HL-60 (cell line): Measurements from ENCODE around the gene MMP1.

Experiments used
- TF ChIP-seq, protein P1 (sequence below): IDR thresholded peaks from one replicate; pipeline ENCODE4 v1.5.1; 2011; ENCODE audit warnings: low read length, control low read depth, inconsistent platforms; ENCODE audit not compliant: insufficient read depth
- TF ChIP-seq, protein P2 (sequence below): IDR thresholded peaks from 2 replicates; pipeline ENCODE4 v1.6.1; 2012; ENCODE audit warnings: low read depth; ENCODE audit not compliant: insufficient replicate concordance

DNA sequence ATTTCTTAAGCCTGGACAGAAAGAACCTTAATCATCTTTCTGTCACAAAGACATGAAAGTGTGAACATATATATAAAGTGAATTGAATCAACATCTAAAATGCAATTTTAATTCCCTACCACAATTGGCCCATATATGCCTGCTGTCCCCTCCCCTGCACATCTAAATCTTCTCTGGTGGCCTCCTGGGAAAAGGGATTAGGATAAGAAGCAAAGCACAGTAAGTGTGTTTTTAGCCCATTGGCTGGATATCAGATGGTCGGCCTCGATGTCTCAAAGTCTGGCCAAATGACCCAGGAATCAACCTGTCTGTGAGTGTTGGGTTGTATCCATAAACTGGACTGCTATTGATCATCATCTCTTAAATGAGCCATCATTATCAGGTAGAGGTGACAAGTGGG is 39.7 kb upstream of the MMP1 start:
- TF ChIP-seq, protein P1, sequence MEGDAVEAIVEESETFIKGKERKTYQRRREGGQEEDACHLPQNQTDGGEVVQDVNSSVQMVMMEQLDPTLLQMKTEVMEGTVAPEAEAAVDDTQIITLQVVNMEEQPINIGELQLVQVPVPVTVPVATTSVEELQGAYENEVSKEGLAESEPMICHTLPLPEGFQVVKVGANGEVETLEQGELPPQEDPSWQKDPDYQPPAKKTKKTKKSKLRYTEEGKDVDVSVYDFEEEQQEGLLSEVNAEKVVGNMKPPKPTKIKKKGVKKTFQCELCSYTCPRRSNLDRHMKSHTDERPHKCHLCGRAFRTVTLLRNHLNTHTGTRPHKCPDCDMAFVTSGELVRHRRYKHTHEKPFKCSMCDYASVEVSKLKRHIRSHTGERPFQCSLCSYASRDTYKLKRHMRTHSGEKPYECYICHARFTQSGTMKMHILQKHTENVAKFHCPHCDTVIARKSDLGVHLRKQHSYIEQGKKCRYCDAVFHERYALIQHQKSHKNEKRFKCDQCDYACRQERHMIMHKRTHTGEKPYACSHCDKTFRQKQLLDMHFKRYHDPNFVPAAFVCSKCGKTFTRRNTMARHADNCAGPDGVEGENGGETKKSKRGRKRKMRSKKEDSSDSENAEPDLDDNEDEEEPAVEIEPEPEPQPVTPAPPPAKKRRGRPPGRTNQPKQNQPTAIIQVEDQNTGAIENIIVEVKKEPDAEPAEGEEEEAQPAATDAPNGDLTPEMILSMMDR = no peak
- TF ChIP-seq, protein P2, sequence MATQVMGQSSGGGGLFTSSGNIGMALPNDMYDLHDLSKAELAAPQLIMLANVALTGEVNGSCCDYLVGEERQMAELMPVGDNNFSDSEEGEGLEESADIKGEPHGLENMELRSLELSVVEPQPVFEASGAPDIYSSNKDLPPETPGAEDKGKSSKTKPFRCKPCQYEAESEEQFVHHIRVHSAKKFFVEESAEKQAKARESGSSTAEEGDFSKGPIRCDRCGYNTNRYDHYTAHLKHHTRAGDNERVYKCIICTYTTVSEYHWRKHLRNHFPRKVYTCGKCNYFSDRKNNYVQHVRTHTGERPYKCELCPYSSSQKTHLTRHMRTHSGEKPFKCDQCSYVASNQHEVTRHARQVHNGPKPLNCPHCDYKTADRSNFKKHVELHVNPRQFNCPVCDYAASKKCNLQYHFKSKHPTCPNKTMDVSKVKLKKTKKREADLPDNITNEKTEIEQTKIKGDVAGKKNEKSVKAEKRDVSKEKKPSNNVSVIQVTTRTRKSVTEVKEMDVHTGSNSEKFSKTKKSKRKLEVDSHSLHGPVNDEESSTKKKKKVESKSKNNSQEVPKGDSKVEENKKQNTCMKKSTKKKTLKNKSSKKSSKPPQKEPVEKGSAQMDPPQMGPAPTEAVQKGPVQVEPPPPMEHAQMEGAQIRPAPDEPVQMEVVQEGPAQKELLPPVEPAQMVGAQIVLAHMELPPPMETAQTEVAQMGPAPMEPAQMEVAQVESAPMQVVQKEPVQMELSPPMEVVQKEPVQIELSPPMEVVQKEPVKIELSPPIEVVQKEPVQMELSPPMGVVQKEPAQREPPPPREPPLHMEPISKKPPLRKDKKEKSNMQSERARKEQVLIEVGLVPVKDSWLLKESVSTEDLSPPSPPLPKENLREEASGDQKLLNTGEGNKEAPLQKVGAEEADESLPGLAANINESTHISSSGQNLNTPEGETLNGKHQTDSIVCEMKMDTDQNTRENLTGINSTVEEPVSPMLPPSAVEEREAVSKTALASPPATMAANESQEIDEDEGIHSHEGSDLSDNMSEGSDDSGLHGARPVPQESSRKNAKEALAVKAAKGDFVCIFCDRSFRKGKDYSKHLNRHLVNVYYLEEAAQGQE = no peak
